ENCODE data around the gene SNRK.

- TF ChIP-seq ZMAT4 (CRISPR knock-in tag; IDR thresholded peaks at IDR 0.05), result no peak
- TF ChIP-seq ZNF263 (CRISPR knock-in tag; IDR thresholded peaks at IDR 0.05; ENCODE audit: low read depth), result no peak
Observed at GRCh38 chr3:43294975-43295374, 8.6 kb downstream of the SNRK start.

Data from WTC11 (cell line).